Testis (tissue), 3 donors: ENCODE results near the gene SLC46A2. TPM values are rescaled to one million over a fixed set of nuclear protein-coding genes. Genes with fewer than 3 reads are reported as not detected.

Experiments
- DNase-seq: peaks from one replicate; pipeline ENCODE4 v3.0.0-alpha.2; 2019
- H3K27ac ChIP-seq, 2 donors: fragments of 200-600 bp; sonication (generic); one replicate each; pipeline ENCODE4 v1.5.1; 2019
- H3K27me3 ChIP-seq: fragments of 200-600 bp; sonication (generic); one replicate; pipeline ENCODE4 v1.5.1; 2019
- H3K36me3 ChIP-seq: fragments of 200-600 bp; sonication (generic); one replicate; pipeline ENCODE4 v1.5.1; 2017; ENCODE audit warnings: low read depth; ENCODE audit errors: missing control alignments
- H3K4me1 ChIP-seq: fragments of 200-600 bp; sonication (generic); one replicate; pipeline ENCODE4 v1.5.1; 2019
- H3K4me3 ChIP-seq, 2 donors: fragments of 200-600 bp; sonication (generic); one replicate each; pipeline ENCODE4 v1.5.1; 2017 to 2019
- H3K9me3 ChIP-seq: fragments of 200-600 bp; sonication (generic); one replicate; pipeline ENCODE4 v1.5.1; 2017
- CTCF ChIP-seq, 3 experiments: fragments of 450-650 bp in 2 of 3; fragments of 200-600 bp in 1 of 3; sonication (generic) in 1 of 3; IDR thresholded peaks; one replicate each; pipeline ENCODE4 v1.5.1; 2016 to 2019; ENCODE audit warnings: antibody characterized with exemption in 3 of 3, mild to moderate bottlenecking in 2 of 3, moderate library complexity in 1 of 3
- POLR2A ChIP-seq: fragments of 450-650 bp; IDR thresholded peaks from one replicate; pipeline ENCODE4 v1.6.1; 2017; ENCODE audit warnings: antibody characterized with exemption, mild to moderate bottlenecking, moderate library complexity
- WGBS, 2 donors: methylation state at CpG; one replicate each; pipeline ENCODE4 v1.1.5; 2018; 5-methylcytosine and 5-hydroxymethylcytosine counted together
- intact Hi-C: fragments of 100-400 bp; cut with DNase I; formaldehyde crosslinking; loops from one replicate; pipeline ENCODE4 v1.15.1; 2023; ENCODE audit warnings: low total_unique reads
- polyA plus RNA-seq: library from polyadenylated mRNA; stranded (reverse); fragments of 350-450 nt; fragmentation: Illumina TruSeq; extraction: RNeasy Lipid Tissue Mini Kit (QIAGEN cat#74804); gene quantifications from one replicate; pipeline ENCODE4 v1.2.3, GENCODE V29; 2014; ENCODE audit warnings: low read depth, low replicate concordance; ENCODE audit not compliant: insufficient read depth
- total RNA-seq, 2 donors: library from RNA; depleted of rRNA; stranded (reverse); fragments of >200 nt; gene quantifications; one replicate each; pipeline ENCODE4 v1.2.3, GENCODE V29; 2016

The SLC46A2 gene
- total and polyA plus RNA-seq, 3 donors from 2014 or later, result 1.4 to 2.4 (median 1.9) TPM

DNA sequence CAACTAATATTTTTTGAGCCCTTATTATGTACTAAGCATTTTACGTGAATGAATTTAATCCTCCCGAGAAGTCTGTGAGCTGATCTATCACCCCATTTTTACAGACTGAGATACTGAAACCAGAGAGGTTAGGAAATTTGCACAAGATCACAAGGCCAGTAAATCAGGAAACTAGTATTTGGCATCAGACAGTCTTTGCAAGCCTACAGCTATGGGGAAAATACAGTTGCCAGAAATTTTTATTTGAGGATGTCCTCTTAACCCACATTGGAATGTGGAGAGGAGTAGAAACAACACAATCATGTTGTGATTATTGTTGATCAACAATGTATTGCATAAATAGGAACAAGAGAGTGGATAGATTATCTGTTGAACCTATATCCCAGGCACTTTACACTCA lies 2.3 kb upstream of the SLC46A2 start:
- no peak overlapping the region for H3K4me3 ChIP-seq
- 81 to 85% methylated on average over 2 of the region's 2 CpGs for WGBS, 2 donors
- no peaks in the 10 kb centered on the region for H3K36me3 ChIP-seq
- no peak overlapping the region for H3K27ac ChIP-seq
- TF ChIP-seq POLR2A (no peak), CTCF (IDR thresholded peaks at IDR 0.05) (no peak)
- H3K9me3 ChIP-seq, result no peaks in the 10 kb centered on the region
- intact Hi-C loops, result no loop called here
- DNase-seq, result no peak
- no peaks in the 10 kb centered on the region for H3K27me3 ChIP-seq
- H3K4me1 ChIP-seq, result peaks cover 4% of the 10 kb centered on the region

GRCh38 chr9:112891521-112891920 lies 845 bp upstream of the SLC46A2 start:
- intact Hi-C loops, result no loop called here
- Histone ChIP-seq H3K4me1 (peaks cover 4% of the 10 kb centered on the region), H3K36me3 (no peaks in the 10 kb centered on the region), H3K9me3 (no peaks in the 10 kb centered on the region), H3K27me3 (no peaks in the 10 kb centered on the region), H3K27ac (no peak overlapping the region), H3K4me3 (no peak overlapping the region)
- no peak for DNase-seq
- 82 to 95% methylated on average over 3 of the region's 3 CpGs for WGBS, 2 donors
- TF ChIP-seq POLR2A (no peak), CTCF (IDR thresholded peaks at IDR 0.05) (no peak)

- no peaks in the 10 kb centered on the region for H3K27me3 ChIP-seq
- TF ChIP-seq POLR2A (no peak), CTCF (IDR thresholded peaks at IDR 0.05) (peak in 2 of 3 experiments; percentile 22 to 34)
- WGBS, 2 donors, result 63 to 74% methylated on average over 5 of the region's 5 CpGs
- peak; percentile 77 for DNase-seq
- no peak overlapping the region for H3K27ac ChIP-seq
- no peaks in the 10 kb centered on the region for H3K9me3 ChIP-seq
- H3K36me3 ChIP-seq, result no peaks in the 10 kb centered on the region
- no peak overlapping the region for H3K4me3 ChIP-seq
- intact Hi-C loops, result no loop called here
- H3K4me1 ChIP-seq, result peaks cover 4% of the 10 kb centered on the region
Observed at GRCh38 chr9:112887381-112887780, 3.3 kb downstream of the SLC46A2 start.

GRCh38 chr9:112886351-112886750 lies 4.3 kb downstream of the SLC46A2 start:
- no peak overlapping the region for H3K27ac ChIP-seq
- WGBS, 2 donors, result 91 to 97% methylated on average over 4 of the region's 4 CpGs
- H3K4me1 ChIP-seq, result peaks cover 4% of the 10 kb centered on the region
- no peaks in the 10 kb centered on the region for H3K36me3 ChIP-seq
- H3K9me3 ChIP-seq, result no peaks in the 10 kb centered on the region
- no peak overlapping the region for H3K4me3 ChIP-seq
- DNase-seq, result no peak
- H3K27me3 ChIP-seq, result no peaks in the 10 kb centered on the region
- intact Hi-C loops, result no loop called here
- no peak for TF ChIP-seq POLR2A
- TF ChIP-seq CTCF (IDR thresholded peaks at IDR 0.05), result no peak

- no peak for DNase-seq
- no peaks in the 10 kb centered on the region for H3K4me1 ChIP-seq
Observed at GRCh38 chr9:112885324-112885723, 5.4 kb downstream of the SLC46A2 start.

More at GRCh38 chr9:112885324-112885723, 5.4 kb downstream of the SLC46A2 start:
- Histone ChIP-seq H3K27me3 (no peaks in the 10 kb centered on the region), H3K9me3 (no peaks in the 10 kb centered on the region), H3K27ac (no peak overlapping the region), H3K36me3 (no peaks in the 10 kb centered on the region), H3K4me3 (no peak overlapping the region)
- 91 to 93% methylated on average over 1 of the region's 1 CpG for WGBS, 2 donors
- no peak for TF ChIP-seq CTCF (IDR thresholded peaks at IDR 0.05)
- TF ChIP-seq POLR2A, result no peak
- intact Hi-C loops, result no loop called here
